Mesenchymal stem cell (in vitro differentiated cells and primary cell): ENCODE measurements around the gene TOMM34.
A peak's percentile ranks its signal among the peaks of the same experiment; 100 is the strongest.

Experiments used
- DNase-seq: peaks from one replicate; pipeline ENCODE4 v3.0.0-alpha.2; 2013
- H2AFZ ChIP-seq: one replicate; pipeline ENCODE4 v1.6.1; 2013; ENCODE audit warnings: low read depth, mild to moderate bottlenecking, control low read depth, inconsistent platforms, low read length, moderate library complexity
- H2AK5ac ChIP-seq: 2 replicates; pipeline ENCODE4 v1.6.1; 2013; ENCODE audit warnings: low read length, moderate library complexity, mild to moderate bottlenecking, inconsistent platforms; ENCODE audit not compliant: severe bottlenecking
- H2BK120ac ChIP-seq: one replicate; pipeline ENCODE4 v1.6.1; 2013; ENCODE audit warnings: low read depth, mild to moderate bottlenecking, inconsistent platforms, low read length, moderate library complexity
- H2BK12ac ChIP-seq, 2 experiments: one replicate each; pipeline ENCODE4 v1.6.1; 2013; ENCODE audit warnings: inconsistent platforms in 2 of 2, low read length in 2 of 2, mild to moderate bottlenecking in 2 of 2, moderate library complexity in 2 of 2, control low read depth in 1 of 2
- H2BK15ac ChIP-seq: one replicate; pipeline ENCODE4 v1.6.1; 2013; ENCODE audit warnings: mild to moderate bottlenecking, low read depth, inconsistent platforms; ENCODE audit not compliant: poor library complexity, severe bottlenecking
- H2BK5ac ChIP-seq: 2 replicates; pipeline ENCODE4 v1.6.1; 2013; ENCODE audit warnings: low read depth, mild to moderate bottlenecking, low read length, control low read depth, inconsistent platforms; ENCODE audit not compliant: poor library complexity, severe bottlenecking
- H3K14ac ChIP-seq, 2 experiments: one replicate each; pipeline ENCODE4 v1.6.1; 2013; ENCODE audit warnings: inconsistent platforms in 2 of 2, low read length in 2 of 2, control low read depth in 1 of 2, mild to moderate bottlenecking in 1 of 2, moderate library complexity in 1 of 2
- H3K18ac ChIP-seq, 2 experiments: one replicate each; pipeline ENCODE4 v1.6.1; 2013; ENCODE audit warnings: inconsistent platforms in 2 of 2, low read length in 2 of 2, control low read depth in 1 of 2, low read depth in 1 of 2, mild to moderate bottlenecking in 1 of 2
- H3K23ac ChIP-seq, 2 experiments: one replicate each; pipeline ENCODE4 v1.6.1; 2013; ENCODE audit warnings: inconsistent platforms in 2 of 2, low read length in 2 of 2, mild to moderate bottlenecking in 2 of 2, moderate library complexity in 2 of 2, control low read depth in 1 of 2
- H3K27ac ChIP-seq: 2 replicates; pipeline ENCODE4 v1.5.1; 2013; ENCODE audit warnings: mild to moderate bottlenecking, moderate library complexity, low read length, control low read depth, inconsistent platforms; ENCODE audit not compliant: poor library complexity, severe bottlenecking
- H3K27me3 ChIP-seq, 2 experiments: 2 replicates each; pipeline versions ENCODE4 v1.6.1 to v1.7.0; 2013; ENCODE audit warnings: low read length in 2 of 2, mild to moderate bottlenecking in 2 of 2, moderate library complexity in 2 of 2, control low read depth in 1 of 2, inconsistent platforms in 1 of 2; ENCODE audit not compliant: control insufficient read depth in 1 of 2, insufficient read depth in 1 of 2
- H3K36me3 ChIP-seq, 2 experiments: 2 replicates each; pipeline versions ENCODE4 v1.6.1 to v1.7.0; 2013; ENCODE audit warnings: low read length in 2 of 2, control low read depth in 1 of 2, inconsistent platforms in 1 of 2, low read depth in 1 of 2, mild to moderate bottlenecking in 1 of 2; ENCODE audit not compliant: insufficient read depth in 2 of 2, control insufficient read depth in 1 of 2
- H3K4ac ChIP-seq, 2 experiments: one replicate each; pipeline ENCODE4 v1.6.1; 2013; ENCODE audit warnings: inconsistent platforms in 2 of 2, low read length in 2 of 2, mild to moderate bottlenecking in 2 of 2, moderate library complexity in 2 of 2, control low read depth in 1 of 2, low read depth in 1 of 2
- H3K4me1 ChIP-seq: 2 replicates; pipeline ENCODE4 v1.6.1; 2013; ENCODE audit warnings: low read depth, low read length, control low read depth; ENCODE audit not compliant: control insufficient read depth, insufficient read depth
- H3K4me2 ChIP-seq: 2 replicates; pipeline ENCODE4 v1.6.1; 2013; ENCODE audit warnings: low read length, mild to moderate bottlenecking, inconsistent platforms; ENCODE audit not compliant: poor library complexity, severe bottlenecking
- H3K4me3 ChIP-seq, 2 experiments: 2 replicates each; pipeline versions ENCODE4 v1.5.1 to v1.7.0; 2013; ENCODE audit warnings: low read length in 2 of 2, mild to moderate bottlenecking in 2 of 2, control low read depth in 1 of 2, low read depth in 1 of 2; ENCODE audit not compliant: insufficient read depth in 1 of 2
- H3K79me1 ChIP-seq: replicated peaks from 2 replicates; pipeline ENCODE4 v1.6.1; 2013; ENCODE audit warnings: mild to moderate bottlenecking, control low read depth, low read length, inconsistent platforms; ENCODE audit not compliant: poor library complexity, severe bottlenecking
- H3K9ac ChIP-seq: 2 replicates; pipeline ENCODE4 v1.7.0; 2013; ENCODE audit warnings: mild to moderate bottlenecking, low read length, moderate library complexity
- H3K9me3 ChIP-seq: 2 replicates; pipeline ENCODE4 v1.7.0; 2013; ENCODE audit warnings: mild to moderate bottlenecking, low read length; ENCODE audit not compliant: control insufficient read depth
- H4K8ac ChIP-seq: one replicate; pipeline ENCODE4 v1.6.1; 2013; ENCODE audit warnings: inconsistent platforms, mild to moderate bottlenecking, low read length, moderate library complexity
- H4K91ac ChIP-seq: one replicate; pipeline ENCODE4 v1.6.1; 2013; ENCODE audit warnings: mild to moderate bottlenecking, low read length, inconsistent platforms
- WGBS: methylation state at CpG from one replicate; pipeline ENCODE4 v1.1.7; 2013; ENCODE audit warnings: mixed read lengths; 5-methylcytosine and 5-hydroxymethylcytosine counted together

The TOMM34 gene

GRCh38 chr20:44911264-44911921, 48.8 kb downstream of the TOMM34 start:
- Histone ChIP-seq H3K4me3 (no peak overlapping the region), H3K9me3 (no peaks in the 10 kb centered on the region), H3K18ac (no peak overlapping the region), H3K14ac (no peak overlapping the region), H3K4me2 (no peak overlapping the region), H3K36me3 (peaks cover 24 to 61% of the 10 kb centered on the region in 2 experiments), H2AK5ac (no peak overlapping the region), H4K91ac (no peak overlapping the region), H3K4me1 (peaks cover 9% of the 10 kb centered on the region), H2BK12ac (no peak overlapping the region), H3K23ac (no peak overlapping the region), H2AFZ (no peak overlapping the region), H2BK15ac (no peak overlapping the region), H4K8ac (peak overlapping the region; percentile 68), H2BK120ac (no peak overlapping the region), H3K79me1 (peaks cover 24% of the 10 kb centered on the region), H3K27me3 (no peaks in the 10 kb centered on the region), H3K4ac (no peak overlapping the region), H2BK5ac (no peak overlapping the region), H3K9ac (no peak overlapping the region), H3K27ac (no peak overlapping the region)
- DNase-seq = peak; percentile 64
- WGBS = 64% methylated on average over 17 of the region's 21 CpGs

GRCh38 chr20:44910690-44911262, 49.4 kb downstream of the TOMM34 start:
- H2BK5ac ChIP-seq = no peak overlapping the region
- H2BK12ac ChIP-seq = peak overlapping the region in 1 of 2 experiments; percentile 73
- H4K91ac ChIP-seq = no peak overlapping the region
- H3K9ac ChIP-seq = peak overlapping the region; percentile 86
- peak overlapping the region; percentile 86 for H3K4me2 ChIP-seq
- H2AFZ ChIP-seq = peak overlapping the region; percentile 36
- peak overlapping the region in 1 of 2 experiments; percentile 18 for H3K23ac ChIP-seq
- DNase-seq = no peak
- 55% methylated on average over 14 of the region's 17 CpGs for WGBS
- H3K4ac ChIP-seq = peak overlapping the region in 1 of 2 experiments; percentile 32
- no peaks in the 10 kb centered on the region for H3K9me3 ChIP-seq
- peaks cover 24 to 62% of the 10 kb centered on the region in 2 experiments for H3K36me3 ChIP-seq
- peaks cover 9% of the 10 kb centered on the region for H3K4me1 ChIP-seq
- H2BK120ac ChIP-seq = no peak overlapping the region
- peak overlapping the region; percentile 14 to 37 for H3K18ac ChIP-seq
- peak overlapping the region; percentile 64 to 88 for H3K4me3 ChIP-seq
- H3K27ac ChIP-seq = no peak overlapping the region
- peak overlapping the region; percentile 44 for H2AK5ac ChIP-seq
- no peaks in the 10 kb centered on the region for H3K27me3 ChIP-seq
- H4K8ac ChIP-seq = peak overlapping the region; percentile 73
- H2BK15ac ChIP-seq = no peak overlapping the region
- H3K79me1 ChIP-seq = peaks cover 24% of the 10 kb centered on the region
- H3K14ac ChIP-seq = no peak overlapping the region

- H3K27ac ChIP-seq = peak within 1 kb of the TSS; percentile 22
- peak within 1 kb of the TSS in 1 of 2 experiments; percentile 73 for H2BK12ac ChIP-seq
- H3K18ac ChIP-seq = peak within 1 kb of the TSS; percentile 19 to 37
- H2BK15ac ChIP-seq = no peak within 1 kb of the TSS
- H3K36me3 ChIP-seq = peaks cover 22 to 65% of the 10 kb centered on the region in 2 experiments
- peak within 1 kb of the TSS; percentile 36 for H2AFZ ChIP-seq
- H3K9ac ChIP-seq = peak within 1 kb of the TSS; percentile 86
- 1% methylated on average over 53 of the region's 61 CpGs for WGBS
- DNase-seq = peak; percentile 68
- H3K14ac ChIP-seq = no peak within 1 kb of the TSS
- no peaks in the 10 kb centered on the region for H3K9me3 ChIP-seq
- H4K91ac ChIP-seq = no peak within 1 kb of the TSS
- H2BK5ac ChIP-seq = no peak within 1 kb of the TSS
- peak within 1 kb of the TSS; percentile 73 for H4K8ac ChIP-seq
- no peak within 1 kb of the TSS for H2BK120ac ChIP-seq
- H3K4me3 ChIP-seq = peak within 1 kb of the TSS; percentile 64 to 88
- H3K4me1 ChIP-seq = peaks cover 9% of the 10 kb centered on the region
- no peaks in the 10 kb centered on the region for H3K27me3 ChIP-seq
- H3K4me2 ChIP-seq = peak within 1 kb of the TSS; percentile 86
- peak within 1 kb of the TSS; percentile 44 for H2AK5ac ChIP-seq
- H3K4ac ChIP-seq = peak within 1 kb of the TSS in 1 of 2 experiments; percentile 32
- H3K79me1 ChIP-seq = peaks cover 22% of the 10 kb centered on the region
- peak within 1 kb of the TSS in 1 of 2 experiments; percentile 18 for H3K23ac ChIP-seq
Measured at GRCh38 chr20:44909872-44910689, 50.1 kb downstream of the TOMM34 start, which contains the start of gene PABPC1L. PABPC1L (plus strand) TSS chr20:44910060; CDS start chr20:44910144, 84 bp downstream.
